Chondrocyte (in vitro differentiated cells): ENCODE results near the gene DNM3. TPM values are rescaled to one million over a fixed set of nuclear protein-coding genes. Genes with fewer than 3 reads are reported as not detected.
A peak's percentile ranks its signal among the peaks of the same experiment; 100 is the strongest.

Experiments
- DNase-seq: peaks from one replicate; pipeline ENCODE4 v3.0.0; 2021; ENCODE audit warnings: mixed read lengths, low spot score
- H3K27ac Mint-ChIP-seq: one replicate; pipeline ENCODE4 v1.8.0; 2021; ENCODE audit warnings: mild to moderate bottlenecking, moderate library complexity, mixed read lengths; ENCODE audit not compliant: unreplicated experiment
- H3K27me3 Mint-ChIP-seq: 2 replicates; pipeline ENCODE4 v1.8.0; 2021; ENCODE audit warnings: low read depth, mixed read lengths
- H3K36me3 Mint-ChIP-seq: 2 replicates; pipeline ENCODE4 v1.8.0; 2021; ENCODE audit warnings: low read depth, mixed read lengths
- H3K4me1 Mint-ChIP-seq: 2 replicates; pipeline ENCODE4 v1.8.0; 2021; ENCODE audit warnings: low read depth, mild to moderate bottlenecking, mixed read lengths
- H3K4me3 Mint-ChIP-seq: one replicate; pipeline ENCODE4 v1.8.0; 2021; ENCODE audit warnings: mild to moderate bottlenecking, moderate library complexity, mixed read lengths; ENCODE audit not compliant: unreplicated experiment
- H3K9me3 Mint-ChIP-seq: 2 replicates; pipeline ENCODE4 v1.8.0; 2021; ENCODE audit warnings: low read depth, mixed read lengths
- CTCF ChIP-seq: fragments of 200-600 bp; sonication (generic); IDR thresholded peaks from 2 replicates; pipeline ENCODE4 v1.5.0; 2021; ENCODE audit warnings: antibody characterized with exemption, mild to moderate bottlenecking, moderate library complexity
- total RNA-seq: library from RNA; stranded (reverse); gene quantifications from 3 replicates; pipeline ENCODE4 v1.2.1, GENCODE V29; 2021

DNM3 gene
- total RNA-seq, 1 donor from 2014 or later = 12.4 TPM

DNA sequence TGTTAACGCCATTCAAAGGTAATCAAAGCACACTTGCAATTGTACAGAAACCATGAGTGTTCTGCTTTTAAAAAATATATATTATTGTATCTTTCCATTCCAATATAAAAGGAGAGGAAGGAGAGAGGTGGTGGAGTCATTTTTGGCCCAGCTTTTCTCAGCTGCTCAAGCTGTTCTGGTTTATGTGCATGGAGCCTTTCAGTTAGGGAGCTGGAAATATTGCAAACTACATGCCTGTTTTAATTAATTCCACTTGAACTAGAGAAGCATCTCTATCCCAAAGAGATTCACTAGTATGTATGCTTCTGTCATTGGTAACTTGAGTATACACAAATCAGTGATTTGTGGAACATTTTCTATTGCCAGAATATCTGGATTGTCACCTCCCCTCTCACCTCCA is 550.7 kb downstream of the DNM3 start:
- no peak for TF ChIP-seq CTCF
- Mint-ChIP-seq H3K27ac (no peak overlapping the region), H3K9me3 (no peaks in the 10 kb centered on the region), H3K36me3 (peaks cover 22% of the 10 kb centered on the region), H3K27me3 (no peaks in the 10 kb centered on the region), H3K4me3 (no peak overlapping the region), H3K4me1 (peaks cover 59% of the 10 kb centered on the region)
- DNase-seq = no peak

DNA sequence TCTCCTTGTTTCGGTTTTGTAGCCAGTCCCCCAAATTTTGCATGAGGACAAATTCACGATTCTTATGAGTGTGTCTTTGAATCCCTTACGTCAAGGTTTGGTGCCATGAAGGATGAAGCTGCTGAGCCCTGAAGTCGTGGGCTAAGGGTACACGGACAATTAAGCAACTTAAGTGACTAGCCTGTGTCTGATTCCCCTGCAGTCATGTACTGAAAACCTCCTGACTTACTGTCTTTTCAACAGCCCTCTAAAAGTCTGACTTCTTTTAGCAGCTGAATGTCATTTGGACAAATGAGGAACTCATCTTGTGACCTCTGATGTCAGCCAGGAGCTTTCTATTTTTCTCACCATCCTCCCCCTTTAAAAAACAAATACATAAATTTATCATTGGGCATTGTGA is 552.1 kb downstream of the DNM3 start:
- TF ChIP-seq CTCF = no peak
- no peak overlapping the region for H3K4me3 Mint-ChIP-seq
- no peak for DNase-seq
- H3K36me3 Mint-ChIP-seq = peaks cover 19% of the 10 kb centered on the region
- no peaks in the 10 kb centered on the region for H3K27me3 Mint-ChIP-seq
- H3K4me1 Mint-ChIP-seq = peaks cover 72% of the 10 kb centered on the region
- H3K9me3 Mint-ChIP-seq = no peaks in the 10 kb centered on the region
- H3K27ac Mint-ChIP-seq = peak overlapping the region; percentile 68

GRCh38 chr1:172394141-172394751 is 552.9 kb downstream of the DNM3 start:
- DNase-seq = no peak
- H3K27ac Mint-ChIP-seq = peak overlapping the region; percentile 68
- no peak overlapping the region for H3K4me3 Mint-ChIP-seq
- H3K4me1 Mint-ChIP-seq = peaks cover 81% of the 10 kb centered on the region
- no peak for TF ChIP-seq CTCF
- no peaks in the 10 kb centered on the region for H3K9me3 Mint-ChIP-seq
- H3K27me3 Mint-ChIP-seq = no peaks in the 10 kb centered on the region
- H3K36me3 Mint-ChIP-seq = peaks cover 16% of the 10 kb centered on the region

- Mint-ChIP-seq H3K9me3 (no peaks in the 10 kb centered on the region), H3K27me3 (no peaks in the 10 kb centered on the region), H3K36me3 (peaks cover 16% of the 10 kb centered on the region), H3K27ac (peak overlapping the region; percentile 68), H3K4me1 (peaks cover 83% of the 10 kb centered on the region), H3K4me3 (no peak overlapping the region)
- no peak for DNase-seq
- no peak for TF ChIP-seq CTCF
Measured at GRCh38 chr1:172394811-172395210, 553.5 kb downstream of the DNM3 start.

- no peaks in the 10 kb centered on the region for H3K27me3 Mint-ChIP-seq
- no peaks in the 10 kb centered on the region for H3K9me3 Mint-ChIP-seq
- H3K36me3 Mint-ChIP-seq = peaks cover 16% of the 10 kb centered on the region
- H3K4me3 Mint-ChIP-seq = no peak overlapping the region
- H3K4me1 Mint-ChIP-seq = peaks cover 83% of the 10 kb centered on the region
- peak overlapping the region; percentile 13 for H3K27ac Mint-ChIP-seq
- TF ChIP-seq CTCF = no peak
- DNase-seq = no peak
Measured at GRCh38 chr1:172395576-172395975, 554.3 kb downstream of the DNM3 start.
